ENCODE results near the gene BRF1.

DNA sequence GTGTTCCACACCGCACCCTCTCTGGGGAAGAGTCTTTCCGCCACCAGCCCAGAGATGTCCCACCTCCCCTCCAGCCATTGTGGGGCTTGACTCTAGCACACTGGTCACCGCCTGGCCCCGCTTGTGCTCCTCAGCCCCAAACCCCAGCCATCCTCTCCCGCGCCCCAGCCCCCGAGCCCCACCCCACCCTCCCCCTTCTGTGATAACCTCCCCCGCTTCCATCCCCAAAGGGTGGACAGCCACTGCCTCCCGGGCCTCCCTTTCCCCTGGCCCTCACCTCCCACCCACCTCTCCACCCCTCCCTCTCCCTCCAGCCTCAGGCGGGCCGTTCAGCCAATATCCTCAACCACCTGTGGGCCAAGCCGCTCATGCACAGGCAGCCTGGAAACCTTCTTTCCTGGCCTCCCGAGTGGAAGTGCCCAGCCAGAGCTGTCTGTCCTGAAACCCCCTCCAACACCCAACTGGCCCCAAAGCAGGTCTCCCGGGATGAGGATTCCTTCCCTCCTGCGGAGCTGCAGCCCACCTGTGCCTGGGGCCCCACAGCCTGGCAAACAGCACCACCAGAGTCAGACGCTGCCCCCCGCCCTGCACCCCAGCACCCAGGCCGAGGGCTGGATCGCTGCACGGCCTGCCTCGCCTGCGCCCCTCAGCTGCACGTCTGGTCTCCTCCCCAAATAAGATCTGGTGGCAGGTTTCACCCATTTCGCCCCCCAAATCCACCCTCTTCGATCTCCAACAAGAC lies 92.6 kb downstream of the BRF1 start:
- TF ChIP-seq CTCF (conservative IDR thresholded peaks at IDR 0.05; ENCODE audit: low read length) (no peak), EZH2phosphoT487 (IDR thresholded peaks at IDR 0.05; ENCODE audit: borderline replicate concordance, low read depth, low read length) (no peak)

All from OCI-LY7 (cell line).